GM23248 (cell line): ENCODE measurements around the gene PAK4. TPM values are rescaled to one million over a fixed set of nuclear protein-coding genes. Genes with fewer than 3 reads are reported as not detected.

Experiments
- DNase-seq: peaks from one replicate; pipeline ENCODE4 v3.0.0-alpha.2; 2015
- H2AFZ ChIP-seq: fragments of 200-600 bp; sonication (generic); 2 replicates; pipeline ENCODE4 v1.6.1; 2016; ENCODE audit warnings: antibody characterized with exemption
- H3F3A ChIP-seq: fragments of 200-600 bp; sonication (generic); 2 replicates; pipeline ENCODE4 v1.6.1; 2016; ENCODE audit warnings: mild to moderate bottlenecking, antibody characterized with exemption, mixed run types; ENCODE audit not compliant: insufficient read depth
- H3K27ac ChIP-seq: fragments of 200-600 bp; sonication (generic); 2 replicates; pipeline ENCODE4 v1.5.1; 2016; ENCODE audit warnings: mild to moderate bottlenecking
- H3K27me3 ChIP-seq: fragments of 200-600 bp; sonication (generic); replicated peaks from 2 replicates; pipeline ENCODE4 v1.6.1; 2016; ENCODE audit warnings: mild to moderate bottlenecking; ENCODE audit not compliant: insufficient read depth
- H3K36me3 ChIP-seq: fragments of 200-600 bp; sonication (generic); 2 replicates; pipeline ENCODE4 v1.6.1; 2016; ENCODE audit warnings: low read depth, mild to moderate bottlenecking
- H3K4me1 ChIP-seq: fragments of 200-600 bp; sonication (generic); 2 replicates; pipeline ENCODE4 v1.6.1; 2016; ENCODE audit warnings: mild to moderate bottlenecking; ENCODE audit not compliant: insufficient read depth
- H3K4me2 ChIP-seq: fragments of 200-600 bp; sonication (generic); one replicate; pipeline ENCODE4 v1.6.1; 2016; ENCODE audit warnings: mild to moderate bottlenecking; ENCODE audit not compliant: unreplicated experiment
- H3K4me3 ChIP-seq: fragments of 200-600 bp; sonication (generic); 2 replicates; pipeline ENCODE4 v1.5.1; 2016; ENCODE audit warnings: mild to moderate bottlenecking
- H3K79me2 ChIP-seq: fragments of 200-600 bp; sonication (generic); 2 replicates; pipeline ENCODE4 v1.6.1; 2016; ENCODE audit warnings: mild to moderate bottlenecking; ENCODE audit not compliant: insufficient read depth
- H3K9ac ChIP-seq: fragments of 200-600 bp; sonication (generic); 2 replicates; pipeline ENCODE4 v1.6.1; 2016; ENCODE audit warnings: mild to moderate bottlenecking
- H3K9me2 ChIP-seq: fragments of 200-600 bp; sonication (generic); 2 replicates; pipeline ENCODE4 v1.6.1; 2016; ENCODE audit warnings: mixed run types, mild to moderate bottlenecking, moderate library complexity; ENCODE audit not compliant: insufficient read depth
- H3K9me3 ChIP-seq: fragments of 200-600 bp; sonication (generic); one replicate; pipeline ENCODE4 v1.6.1; 2017; ENCODE audit warnings: low read depth
- H4K20me1 ChIP-seq: fragments of 200-600 bp; sonication (generic); 2 replicates; pipeline ENCODE4 v1.6.0; 2016; ENCODE audit not compliant: insufficient read depth
- EZH2 ChIP-seq: fragments of 200-600 bp; sonication (generic); IDR thresholded peaks from 2 replicates; pipeline ENCODE4 v1.6.1; 2018; ENCODE audit warnings: antibody characterized with exemption, mild to moderate bottlenecking; ENCODE audit not compliant: insufficient read depth, poor library complexity, severe bottlenecking
- EZH2phosphoT487 ChIP-seq: fragments of 200-600 bp; sonication (generic); IDR thresholded peaks from 2 replicates; pipeline ENCODE4 v1.6.1; 2018; ENCODE audit warnings: antibody characterized with exemption, moderate library complexity, mild to moderate bottlenecking, low read depth; ENCODE audit not compliant: insufficient read depth
- WGBS, 2 experiments: methylation state at CpG; one replicate each; pipeline ENCODE4 v1.1.6; 2015 to 2017; ENCODE audit warnings: low lambda C conversion rate in 2 of 2, low coverage in 1 of 2; ENCODE audit errors: missing lambda C conversion rate in 2 of 2; 5-methylcytosine and 5-hydroxymethylcytosine counted together
- in situ Hi-C: fragments of 300-500 bp; cut with MboI; formaldehyde crosslinking; loops from 2 replicates; pipeline ENCODE4 v1.15.0; 2020
- polyA plus RNA-seq: library from polyadenylated mRNA; unstranded; fragments of >200 nt; fragmentation: Nextera tagmentation; extraction: Ambion mirVana; gene quantifications from 2 replicates; pipeline ENCODE4 v1.2.1, GENCODE V29; 2016
- total RNA-seq: library from RNA; depleted of rRNA; stranded (reverse); fragments of >200 nt; shearing (Covaris generic); gene quantifications from 2 replicates; pipeline ENCODE4 v1.2.3, GENCODE V29; 2014

The PAK4 gene
- total and polyA plus RNA-seq, 2 experiments from 2014 or later: 10.9 to 20.1 TPM

DNA sequence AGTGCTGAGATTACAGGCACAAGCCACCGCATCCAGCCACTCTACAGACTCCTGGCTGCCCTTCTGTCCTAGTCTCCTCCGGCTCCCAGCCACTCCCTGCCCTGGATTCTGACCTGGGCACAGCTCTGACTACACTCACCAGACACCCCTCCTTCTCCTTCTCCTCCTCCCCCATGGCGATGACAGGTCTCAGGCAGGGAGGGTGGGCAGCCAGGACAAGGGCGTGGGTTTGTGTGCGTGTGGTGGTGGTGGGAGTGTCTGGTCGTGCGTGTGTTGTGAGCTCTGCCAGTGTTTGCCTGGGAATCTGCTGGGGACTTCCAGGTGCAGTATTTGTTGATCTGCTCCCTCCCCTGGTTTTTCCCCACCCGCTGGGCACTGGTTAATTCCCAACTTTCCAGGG, 68.2 kb downstream of the PAK4 start:
- H3K4me1 ChIP-seq: no peaks in the 10 kb centered on the region; the same call in 1 of the 2 replicates
- H3K27ac ChIP-seq: no peak overlapping the region
- H4K20me1 ChIP-seq: no peaks in the 10 kb centered on the region
- no peaks in the 10 kb centered on the region for H3K36me3 ChIP-seq
- no peak overlapping the region for H3K4me3 ChIP-seq
- H3F3A ChIP-seq: no peaks in the 10 kb centered on the region
- H2AFZ ChIP-seq: no peak overlapping the region
- 2 to 3% methylated on average over 7 to 8 of the region's 8 CpGs for WGBS, 2 experiments
- in situ Hi-C loops: no loop called here
- TF ChIP-seq EZH2phosphoT487: no peak
- TF ChIP-seq EZH2: no peak
- no peak overlapping the region for H3K9ac ChIP-seq
- H3K27me3 ChIP-seq: peaks cover 37% of the 10 kb centered on the region
- no peaks in the 10 kb centered on the region for H3K9me2 ChIP-seq
- no peaks in the 10 kb centered on the region for H3K79me2 ChIP-seq
- no peak for DNase-seq
- H3K4me2 ChIP-seq: no peak overlapping the region
- H3K9me3 ChIP-seq: no peaks in the 10 kb centered on the region

DNA sequence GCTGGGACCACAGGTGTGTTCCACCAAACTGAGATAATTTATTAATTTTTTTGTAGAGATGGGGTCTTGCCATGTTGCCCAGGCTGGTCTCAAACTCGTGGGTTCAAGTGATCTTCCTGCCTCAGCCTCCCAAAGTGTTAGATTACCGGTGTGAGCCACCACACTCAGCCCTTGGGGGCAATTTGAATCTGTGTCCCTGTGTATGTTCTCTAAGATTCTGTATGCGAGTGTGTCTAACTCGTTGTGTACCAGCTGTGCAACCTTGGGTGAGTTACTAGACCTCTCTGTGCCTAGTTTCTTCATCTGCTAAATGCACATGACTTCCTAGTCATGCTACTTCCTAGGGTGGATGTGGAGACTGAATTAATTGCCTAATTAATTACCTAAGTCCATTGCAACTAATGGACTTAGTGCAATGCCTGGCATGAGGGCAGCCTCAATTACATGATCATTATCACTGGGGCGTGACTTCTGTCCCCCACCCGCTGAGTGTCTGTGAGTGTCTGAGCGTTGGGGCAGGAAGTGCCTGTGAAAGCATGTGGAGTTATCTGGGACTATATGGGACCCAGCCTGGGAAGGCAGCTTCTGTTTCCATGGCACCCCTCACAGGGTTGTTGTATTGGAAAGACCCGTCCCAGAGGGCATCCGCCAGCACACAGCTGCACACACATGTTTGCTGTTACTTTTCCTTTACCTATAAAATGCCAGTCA, 69.4 kb downstream of the PAK4 start:
- H3F3A ChIP-seq: no peaks in the 10 kb centered on the region
- no peaks in the 10 kb centered on the region for H3K36me3 ChIP-seq
- no peaks in the 10 kb centered on the region; the same call in 1 of the 2 replicates for H3K4me1 ChIP-seq
- TF ChIP-seq EZH2phosphoT487 (no peak), EZH2 (no peak)
- whole genome bisulfite sequencing, 2 experiments: 38 to 41% methylated on average over 9 of the region's 9 CpGs
- H3K79me2 ChIP-seq: no peaks in the 10 kb centered on the region
- no peak overlapping the region for H3K4me3 ChIP-seq
- H3K27ac ChIP-seq: no peak overlapping the region
- no peak for DNase-seq
- no peaks in the 10 kb centered on the region for H3K9me2 ChIP-seq
- no peak overlapping the region for H3K4me2 ChIP-seq
- peaks cover 37% of the 10 kb centered on the region for H3K27me3 ChIP-seq
- in situ Hi-C loops: no loop called here
- H4K20me1 ChIP-seq: no peaks in the 10 kb centered on the region
- no peak overlapping the region for H2AFZ ChIP-seq
- H3K9me3 ChIP-seq: no peaks in the 10 kb centered on the region
- no peak overlapping the region for H3K9ac ChIP-seq

DNA sequence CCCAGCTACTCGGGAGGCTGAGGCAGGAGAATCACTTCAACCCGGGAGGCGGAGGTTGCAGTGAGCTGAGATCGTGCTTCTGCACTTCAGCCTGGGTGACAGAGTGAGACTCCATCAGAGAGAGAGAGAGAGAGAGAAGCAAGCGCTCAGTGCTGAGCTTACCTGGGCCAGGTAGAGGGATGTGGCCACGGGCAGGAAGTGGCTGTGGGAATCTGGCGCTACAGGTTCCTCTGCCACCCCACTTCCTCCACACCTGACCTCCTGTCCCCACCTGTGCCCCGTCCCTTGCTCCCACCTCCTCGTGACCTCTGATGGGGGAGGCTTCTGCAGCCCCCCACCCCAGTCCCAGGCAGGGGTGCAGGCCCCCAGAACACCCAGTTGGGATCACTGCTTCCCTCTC, 70.2 kb downstream of the PAK4 start:
- 25 to 30% methylated on average over 9 of the region's 9 CpGs for WGBS, 2 experiments
- Histone ChIP-seq H3K27me3 (peaks cover 37% of the 10 kb centered on the region), H3K9me3 (no peaks in the 10 kb centered on the region), H3F3A (no peaks in the 10 kb centered on the region), H3K9ac (no peak overlapping the region), H3K4me1 (no peaks in the 10 kb centered on the region; the same call in 1 of the 2 replicates), H3K27ac (no peak overlapping the region), H3K9me2 (no peaks in the 10 kb centered on the region), H4K20me1 (no peaks in the 10 kb centered on the region), H3K79me2 (no peaks in the 10 kb centered on the region), H3K4me3 (no peak overlapping the region), H3K36me3 (no peaks in the 10 kb centered on the region), H3K4me2 (no peak overlapping the region), H2AFZ (no peak overlapping the region)
- DNase-seq: no peak
- in situ Hi-C loops: no loop called here
- no peak for TF ChIP-seq EZH2
- TF ChIP-seq EZH2phosphoT487: no peak

DNA sequence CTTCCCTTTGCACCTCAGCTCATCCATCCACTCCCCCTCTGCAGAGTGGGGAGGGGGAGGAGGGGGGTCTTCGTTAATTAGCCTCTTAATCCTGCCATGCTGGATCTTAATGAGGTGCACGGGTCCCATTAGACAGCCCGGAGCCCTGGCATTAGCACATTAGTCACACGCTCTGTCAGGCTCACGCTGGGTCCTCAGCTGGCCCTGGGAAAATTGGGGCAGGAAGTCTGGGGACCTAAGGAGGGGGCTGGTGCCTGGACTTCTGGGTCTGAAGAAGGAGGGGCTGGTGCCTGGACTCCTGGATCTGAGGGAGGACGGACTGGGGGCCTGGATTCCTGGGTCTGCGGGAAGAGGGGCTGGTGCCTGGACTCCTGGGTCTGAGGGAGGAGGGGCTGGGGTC, 70.7 kb downstream of the PAK4 start:
- H3K9me3 ChIP-seq: no peaks in the 10 kb centered on the region
- H3K4me2 ChIP-seq: no peak overlapping the region
- no peak for TF ChIP-seq EZH2phosphoT487
- no peak for TF ChIP-seq EZH2
- DNase-seq: no peak
- H3K9me2 ChIP-seq: no peaks in the 10 kb centered on the region
- H3K4me1 ChIP-seq: no peaks in the 10 kb centered on the region; the same call in 1 of the 2 replicates
- peaks cover 40% of the 10 kb centered on the region for H3K27me3 ChIP-seq
- 0 to 3% methylated on average over 5 to 7 of the region's 7 CpGs for WGBS, 2 experiments
- no peak overlapping the region for H3K27ac ChIP-seq
- H3K36me3 ChIP-seq: no peaks in the 10 kb centered on the region
- H3K9ac ChIP-seq: no peak overlapping the region
- H3K4me3 ChIP-seq: no peak overlapping the region
- H2AFZ ChIP-seq: no peak overlapping the region
- H3K79me2 ChIP-seq: no peaks in the 10 kb centered on the region
- no peaks in the 10 kb centered on the region for H3F3A ChIP-seq
- in situ Hi-C loops: no loop called here
- no peaks in the 10 kb centered on the region for H4K20me1 ChIP-seq
